ENCODE results near the gene FOXD4L6.
"Not testable (repeated sequence)": the region's sequence is repeated elsewhere in the genome, so short reads cannot be mapped to it uniquely, and the experiment has no call there.

FOXD4L6 gene

GRCh38 chr9:41120696-41121095 lies 7.8 kb downstream of the FOXD4L6 start:
- H3K36me3 ChIP-seq (ENCODE audit: control insufficient read depth, insufficient read depth, low read length); H3K9me3 ChIP-seq (ENCODE audit: control insufficient read depth, low read length); H3K4me3 ChIP-seq (ENCODE audit: insufficient read depth, low read depth, low read length, poor library complexity, severe bottlenecking); H3K4me1 ChIP-seq (ENCODE audit: control insufficient read depth, insufficient read depth, low read length, poor library complexity, severe bottlenecking); DNase-seq; H3K27ac ChIP-seq (ENCODE audit: insufficient read depth, low read length, poor library complexity, severe bottlenecking); H3K27me3 ChIP-seq (replicated peaks; ENCODE audit: control insufficient read depth, insufficient read depth, low read length, poor library complexity, severe bottlenecking): not testable (repeated sequence)

GRCh38 chr9:41119719-41120118 lies 8.8 kb downstream of the FOXD4L6 start:
- not testable (repeated sequence) for H3K36me3 ChIP-seq (ENCODE audit: control insufficient read depth, insufficient read depth, low read length); H3K4me3 ChIP-seq (ENCODE audit: insufficient read depth, low read depth, low read length, poor library complexity, severe bottlenecking); H3K4me1 ChIP-seq (ENCODE audit: control insufficient read depth, insufficient read depth, low read length, poor library complexity, severe bottlenecking); H3K27ac ChIP-seq (ENCODE audit: insufficient read depth, low read length, poor library complexity, severe bottlenecking); DNase-seq; H3K27me3 ChIP-seq (replicated peaks; ENCODE audit: control insufficient read depth, insufficient read depth, low read length, poor library complexity, severe bottlenecking); H3K9me3 ChIP-seq (ENCODE audit: control insufficient read depth, low read length)

DNA sequence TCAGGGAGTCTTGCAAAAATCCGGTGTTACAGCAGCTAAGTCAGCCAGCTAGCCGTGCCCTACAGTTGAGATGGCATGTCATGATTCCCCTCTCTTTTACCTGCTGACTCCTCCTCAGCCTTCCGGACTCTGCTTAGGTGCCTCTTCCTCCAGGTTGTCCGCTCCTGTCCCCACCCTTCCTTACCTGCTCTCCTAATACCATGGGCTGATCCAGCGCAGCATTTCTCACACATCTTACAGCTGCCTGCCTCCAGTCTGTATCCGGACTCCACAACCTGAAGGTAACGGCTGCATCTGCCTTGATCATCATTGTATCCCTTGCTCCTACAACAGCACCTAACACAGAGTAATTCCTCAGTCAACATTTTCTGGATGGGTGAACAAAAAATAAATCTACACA lies 9.2 kb downstream of the FOXD4L6 start:
- not testable (repeated sequence) for H3K27me3 ChIP-seq (replicated peaks; ENCODE audit: control insufficient read depth, insufficient read depth, low read length, poor library complexity, severe bottlenecking); H3K36me3 ChIP-seq (ENCODE audit: control insufficient read depth, insufficient read depth, low read length); H3K9me3 ChIP-seq (ENCODE audit: control insufficient read depth, low read length); H3K4me3 ChIP-seq (ENCODE audit: insufficient read depth, low read depth, low read length, poor library complexity, severe bottlenecking); H3K27ac ChIP-seq (ENCODE audit: insufficient read depth, low read length, poor library complexity, severe bottlenecking); H3K4me1 ChIP-seq (ENCODE audit: control insufficient read depth, insufficient read depth, low read length, poor library complexity, severe bottlenecking); DNase-seq

- H3K27me3 ChIP-seq (replicated peaks; ENCODE audit: control insufficient read depth, insufficient read depth, low read length, poor library complexity, severe bottlenecking); H3K27ac ChIP-seq (ENCODE audit: insufficient read depth, low read length, poor library complexity, severe bottlenecking): not testable (repeated sequence)
Observed at GRCh38 chr9:41113348-41113747, 15.1 kb downstream of the FOXD4L6 start.

DNA sequence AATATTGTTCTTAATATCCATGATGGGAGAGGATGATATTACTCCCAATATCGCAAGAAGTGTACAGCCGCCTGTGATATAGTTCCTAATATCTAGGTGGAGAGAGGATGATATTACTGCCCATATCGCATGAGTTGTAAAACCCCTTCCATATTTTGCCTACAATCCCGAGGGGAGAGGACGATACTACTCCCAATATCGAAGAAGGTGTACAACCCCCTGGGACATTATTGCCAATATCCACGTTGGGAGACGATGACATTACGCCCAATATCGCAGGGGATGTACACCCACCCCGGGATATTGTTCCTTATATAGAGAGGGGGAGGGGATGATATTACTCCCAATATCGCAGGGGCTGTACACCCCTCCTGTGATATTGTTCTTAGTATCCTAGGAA lies 17.1 kb downstream of the FOXD4L6 start:
- not testable (repeated sequence) for H3K27me3 ChIP-seq (replicated peaks; ENCODE audit: control insufficient read depth, insufficient read depth, low read length, poor library complexity, severe bottlenecking); H3K9me3 ChIP-seq (ENCODE audit: control insufficient read depth, low read length)

More at GRCh38 chr9:41113348-41113747, 15.1 kb downstream of the FOXD4L6 start:
- DNase-seq; H3K9me3 ChIP-seq (ENCODE audit: control insufficient read depth, low read length); H3K4me3 ChIP-seq (ENCODE audit: insufficient read depth, low read depth, low read length, poor library complexity, severe bottlenecking); H3K36me3 ChIP-seq (ENCODE audit: control insufficient read depth, insufficient read depth, low read length); H3K4me1 ChIP-seq (ENCODE audit: control insufficient read depth, insufficient read depth, low read length, poor library complexity, severe bottlenecking): not testable (repeated sequence)

DNA sequence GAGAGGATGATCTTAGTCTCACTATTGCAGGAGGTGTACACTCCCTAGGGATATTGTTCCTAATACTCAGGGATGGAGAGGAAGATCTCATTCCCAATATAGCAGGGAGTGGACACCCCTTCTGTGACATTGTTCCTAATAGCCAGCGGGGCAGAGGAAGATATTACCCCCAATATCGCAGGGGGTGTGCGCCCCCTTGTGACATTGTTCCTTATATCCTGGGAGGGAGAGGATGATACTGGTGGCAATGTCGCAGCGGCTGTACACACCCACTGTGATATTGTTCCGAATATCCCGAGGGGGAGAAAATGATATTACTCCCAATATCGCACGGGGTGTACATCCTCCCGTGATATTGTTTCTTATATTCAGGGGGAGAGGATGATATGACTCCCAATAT lies 17.6 kb downstream of the FOXD4L6 start:
- H3K9me3 ChIP-seq (ENCODE audit: control insufficient read depth, low read length); H3K27ac ChIP-seq (ENCODE audit: insufficient read depth, low read length, poor library complexity, severe bottlenecking); H3K4me3 ChIP-seq (ENCODE audit: insufficient read depth, low read depth, low read length, poor library complexity, severe bottlenecking); H3K27me3 ChIP-seq (replicated peaks; ENCODE audit: control insufficient read depth, insufficient read depth, low read length, poor library complexity, severe bottlenecking); H3K36me3 ChIP-seq (ENCODE audit: control insufficient read depth, insufficient read depth, low read length); DNase-seq; H3K4me1 ChIP-seq (ENCODE audit: control insufficient read depth, insufficient read depth, low read length, poor library complexity, severe bottlenecking): not testable (repeated sequence)

More for the DNA sequence above, 17.1 kb downstream of the FOXD4L6 start:
- H3K27ac ChIP-seq (ENCODE audit: insufficient read depth, low read length, poor library complexity, severe bottlenecking); H3K36me3 ChIP-seq (ENCODE audit: control insufficient read depth, insufficient read depth, low read length); H3K4me3 ChIP-seq (ENCODE audit: insufficient read depth, low read depth, low read length, poor library complexity, severe bottlenecking); DNase-seq; H3K4me1 ChIP-seq (ENCODE audit: control insufficient read depth, insufficient read depth, low read length, poor library complexity, severe bottlenecking): not testable (repeated sequence)

GRCh38 chr9:41109253-41109652 lies 19.2 kb downstream of the FOXD4L6 start:
- not testable (repeated sequence) for H3K4me1 ChIP-seq (ENCODE audit: control insufficient read depth, insufficient read depth, low read length, poor library complexity, severe bottlenecking); DNase-seq; H3K9me3 ChIP-seq (ENCODE audit: control insufficient read depth, low read length); H3K27ac ChIP-seq (ENCODE audit: insufficient read depth, low read length, poor library complexity, severe bottlenecking); H3K4me3 ChIP-seq (ENCODE audit: insufficient read depth, low read depth, low read length, poor library complexity, severe bottlenecking); H3K27me3 ChIP-seq (replicated peaks; ENCODE audit: control insufficient read depth, insufficient read depth, low read length, poor library complexity, severe bottlenecking); H3K36me3 ChIP-seq (ENCODE audit: control insufficient read depth, insufficient read depth, low read length)

- not testable (repeated sequence) for H3K36me3 ChIP-seq (ENCODE audit: control insufficient read depth, insufficient read depth, low read length); H3K27ac ChIP-seq (ENCODE audit: insufficient read depth, low read length, poor library complexity, severe bottlenecking); H3K4me3 ChIP-seq (ENCODE audit: insufficient read depth, low read depth, low read length, poor library complexity, severe bottlenecking); H3K4me1 ChIP-seq (ENCODE audit: control insufficient read depth, insufficient read depth, low read length, poor library complexity, severe bottlenecking); DNase-seq; H3K9me3 ChIP-seq (ENCODE audit: control insufficient read depth, low read length); H3K27me3 ChIP-seq (replicated peaks; ENCODE audit: control insufficient read depth, insufficient read depth, low read length, poor library complexity, severe bottlenecking)
Observed at GRCh38 chr9:41108816-41109215, 19.7 kb downstream of the FOXD4L6 start.

- H3K4me1 ChIP-seq (ENCODE audit: control insufficient read depth, insufficient read depth, low read length, poor library complexity, severe bottlenecking); H3K27me3 ChIP-seq (replicated peaks; ENCODE audit: control insufficient read depth, insufficient read depth, low read length, poor library complexity, severe bottlenecking); DNase-seq; H3K4me3 ChIP-seq (ENCODE audit: insufficient read depth, low read depth, low read length, poor library complexity, severe bottlenecking); H3K36me3 ChIP-seq (ENCODE audit: control insufficient read depth, insufficient read depth, low read length); H3K9me3 ChIP-seq (ENCODE audit: control insufficient read depth, low read length); H3K27ac ChIP-seq (ENCODE audit: insufficient read depth, low read length, poor library complexity, severe bottlenecking): not testable (repeated sequence)
Observed at GRCh38 chr9:41106472-41107116, 21.9 kb downstream of the FOXD4L6 start.

GRCh38 chr9:41105557-41106253 lies 22.8 kb downstream of the FOXD4L6 start:
- H3K36me3 ChIP-seq (ENCODE audit: control insufficient read depth, insufficient read depth, low read length); H3K4me3 ChIP-seq (ENCODE audit: insufficient read depth, low read depth, low read length, poor library complexity, severe bottlenecking); H3K27ac ChIP-seq (ENCODE audit: insufficient read depth, low read length, poor library complexity, severe bottlenecking); H3K9me3 ChIP-seq (ENCODE audit: control insufficient read depth, low read length); DNase-seq; H3K4me1 ChIP-seq (ENCODE audit: control insufficient read depth, insufficient read depth, low read length, poor library complexity, severe bottlenecking); H3K27me3 ChIP-seq (replicated peaks; ENCODE audit: control insufficient read depth, insufficient read depth, low read length, poor library complexity, severe bottlenecking): not testable (repeated sequence)
